B cell (primary cell): ENCODE results near the gene ZNF33A. TPM values are rescaled to one million over a fixed set of nuclear protein-coding genes. Genes with fewer than 3 reads are reported as not detected.
"Not testable (repeated sequence)": the region's sequence is repeated elsewhere in the genome, so short reads cannot be mapped to it uniquely, and the experiment has no call there.

Experiments
- ATAC-seq: fragments of 200-7000 bp; cut with Tn5 transposase; one replicate; pipeline ENCODE4 v1.10.0; 2021; ENCODE audit warnings: low read depth, mild to moderate bottlenecking, moderate number of reproducible peaks, moderate library complexity
- CTCF ChIA-PET: fragments of 350-600 bp; sonication (Branson Sonifier 250); formaldehyde crosslinking; loops from one replicate; lab custom pipeline; 2021; ENCODE audit warnings: antibody characterized with exemption, inconsistent platforms; lab: Charles Lee
- POLR2A ChIA-PET: fragments of 350-600 bp; sonication (Branson Sonifier 250); formaldehyde crosslinking; loops from one replicate; lab custom pipeline; 2021; ENCODE audit warnings: antibody characterized with exemption; lab: Charles Lee
- DNase-seq: peaks from one replicate; pipeline ENCODE4 v3.0.0; 2013
- H2AFZ ChIP-seq: 2 replicates; pipeline ENCODE4 v1.6.1; 2012; ENCODE audit warnings: mild to moderate bottlenecking, low read depth, low read length; ENCODE audit not compliant: insufficient read depth, poor library complexity, severe bottlenecking
- H3K27ac ChIP-seq, 2 donors: 1 replicate in 1 of 2; 2 replicates in 1 of 2; pipeline ENCODE4 v1.5.1; 2012 to 2013; ENCODE audit warnings: low read length in 2 of 2, mild to moderate bottlenecking in 2 of 2, moderate library complexity in 1 of 2
- H3K27me3 ChIP-seq, 4 experiments: fragments of 200-600 bp in 1 of 4; sonication (generic) in 1 of 4; replicated peaks in 1 of 4; 1 replicate in 2 of 4; 2 replicates in 2 of 4; pipeline versions ENCODE4 v1.6.1 to v1.7.0; 2013 to 2016; ENCODE audit warnings: low read length in 3 of 4, mild to moderate bottlenecking in 2 of 4, mixed read lengths in 1 of 4, moderate library complexity in 1 of 4; ENCODE audit not compliant: insufficient read depth in 4 of 4, control insufficient read depth in 3 of 4; ENCODE audit errors: control extremely low read depth in 1 of 4
- H3K36me3 ChIP-seq, 2 experiments: replicated peaks in 1 of 2; 1 replicate in 1 of 2; 2 replicates in 1 of 2; pipeline versions ENCODE4 v1.6.1 to v1.7.1; 2013; ENCODE audit warnings: low read length in 1 of 2; ENCODE audit not compliant: insufficient read depth in 2 of 2, control insufficient read depth in 1 of 2; ENCODE audit errors: control extremely low read depth in 1 of 2, extremely low read depth in 1 of 2
- H3K4me1 ChIP-seq, 2 donors: fragments of 200-600 bp in 1 of 2; sonication (generic) in 1 of 2; 1 replicate in 1 of 2; 2 replicates in 1 of 2; pipeline versions ENCODE4 v1.5.1 to v1.6.1; 2013 to 2017; ENCODE audit warnings: low read length in 2 of 2; ENCODE audit not compliant: control insufficient read depth in 2 of 2, insufficient read depth in 2 of 2
- H3K4me2 ChIP-seq: replicated peaks from 2 replicates; pipeline ENCODE3; 2012; ENCODE audit warnings: mild to moderate bottlenecking, low read depth, low read length; ENCODE audit not compliant: poor library complexity, severe bottlenecking
- H3K4me3 ChIP-seq, 5 experiments: fragments of 200-600 bp in 1 of 5; sonication (generic) in 1 of 5; 1 replicate in 3 of 5; 2 replicates in 2 of 5; pipeline versions ENCODE4 v1.5.1 to v1.7.0; 2011 to 2016; ENCODE audit warnings: low read length in 4 of 5, mild to moderate bottlenecking in 4 of 5, low read depth in 2 of 5, control low read depth in 1 of 5, moderate library complexity in 1 of 5; ENCODE audit not compliant: insufficient read depth in 1 of 5; ENCODE audit errors: control extremely low read depth in 1 of 5, extremely low read depth in 1 of 5
- H3K79me2 ChIP-seq: fragments of 200-600 bp; sonication (generic); one replicate; pipeline ENCODE4 v1.6.0; 2016; ENCODE audit warnings: low read length; ENCODE audit not compliant: control insufficient read depth, insufficient read depth
- H3K9ac ChIP-seq: fragments of 200-600 bp; sonication (generic); 2 replicates; pipeline ENCODE4 v1.6.1; 2017; ENCODE audit warnings: mild to moderate bottlenecking, low read length, moderate library complexity
- H3K9me3 ChIP-seq, 3 donors: one replicate each; pipeline versions ENCODE4 v1.6.1 to v1.7.1; 2013; ENCODE audit warnings: low read length in 2 of 3; ENCODE audit not compliant: control insufficient read depth in 2 of 3, insufficient read depth in 1 of 3; ENCODE audit errors: control extremely low read depth in 1 of 3
- H4K20me1 ChIP-seq: 2 replicates; pipeline ENCODE4 v1.6.0; 2012; ENCODE audit warnings: mild to moderate bottlenecking, low read length; ENCODE audit not compliant: insufficient read depth, control insufficient read depth, poor library complexity, severe bottlenecking
- H3K27ac Mint-ChIP-seq: one replicate; pipeline ENCODE4 v1.8.0; 2021; ENCODE audit warnings: mixed read lengths
- H3K27me3 Mint-ChIP-seq: one replicate; pipeline ENCODE4 v1.8.0; 2021; ENCODE audit warnings: mixed read lengths
- H3K4me1 Mint-ChIP-seq: one replicate; pipeline ENCODE4 v1.8.0; 2021; ENCODE audit warnings: mixed read lengths
- H3K4me3 Mint-ChIP-seq: one replicate; pipeline ENCODE4 v1.8.0; 2021; ENCODE audit warnings: mixed read lengths
- H3K9me3 Mint-ChIP-seq: one replicate; pipeline ENCODE4 v1.8.0; 2022; ENCODE audit warnings: mixed read lengths; ENCODE audit not compliant: insufficient read depth
- CTCF ChIP-seq: fragments of 200-600 bp; IDR thresholded peaks from one replicate; pipeline ENCODE4 v1.8.0; 2022; ENCODE audit warnings: antibody characterized with exemption, mild to moderate bottlenecking
- EZH2 ChIP-seq: IDR thresholded peaks from 2 replicates; pipeline ENCODE4 v1.6.1; 2012; ENCODE audit warnings: borderline replicate concordance, low read depth, mild to moderate bottlenecking, moderate library complexity, low read length; ENCODE audit not compliant: insufficient read depth, poor library complexity, severe bottlenecking
- WGBS: methylation state at CpG from one replicate; pipeline ENCODE4 v1.1.5; 2013; ENCODE audit warnings: missing lambda C conversion rate; ENCODE audit not compliant: insufficient coverage; 5-methylcytosine and 5-hydroxymethylcytosine counted together
- intact Hi-C: fragments of 100-400 bp; cut with micrococcal nuclease; formaldehyde crosslinking; loops from one replicate; pipeline ENCODE4 v1.10.0; 2022
- polyA plus RNA-seq: library from polyadenylated mRNA; depleted of rRNA; stranded (reverse); fragments of >200 nt; gene quantifications from 2 replicates; pipeline ENCODE4 v1.2.3, GENCODE V29; 2012
- total RNA-seq, 2 donors: library from RNA; stranded (reverse); fragments of 120-200 nt in 1 of 2; gene quantifications; 1 replicate in 1 of 2; 2 replicates in 1 of 2; pipeline versions ENCODE4 v1.2.3 to v1.2.4, GENCODE V29; 2013 to 2022

The ZNF33A gene
- total and polyA plus RNA-seq, 2 donors (not counting 1 experiment from before 2014, with no cell fraction given): 20.3 to 86.6 TPM

- H3K4me3 ChIP-seq, H3K27ac Mint-ChIP-seq, H3K9me3 ChIP-seq, H3K27me3 ChIP-seq, H3K27ac ChIP-seq, ATAC-seq, H4K20me1 ChIP-seq, H3K4me3 Mint-ChIP-seq, DNase-seq, CTCF ChIA-PET, H3K9me3 Mint-ChIP-seq, intact Hi-C loops, H3K27me3 Mint-ChIP-seq, H3K4me2 ChIP-seq, POLR2A ChIA-PET, H3K9ac ChIP-seq, H3K4me1 ChIP-seq, H2AFZ ChIP-seq: not testable (repeated sequence)
- WGBS: no CpG with 5 or more reads among the region's 4 CpGs
- Histone ChIP-seq H3K36me3 (peaks cover 11 to 68% of the 10 kb centered on the region in 2 experiments), H3K79me2 (peaks cover 39% of the 10 kb centered on the region)
- H3K4me1 Mint-ChIP-seq: peaks cover 14% of the 10 kb centered on the region
Measured at GRCh38 chr10:38019124-38019523, 8.6 kb downstream of the ZNF33A start.

GRCh38 chr10:38025283-38025682 lies 14.8 kb downstream of the ZNF33A start:
- intact Hi-C loops: no loop called here
- H4K20me1 ChIP-seq: no peaks in the 10 kb centered on the region
- H2AFZ ChIP-seq: no peak overlapping the region
- H3K9me3 ChIP-seq: peaks cover 0 to 4% (median 3%) of the 10 kb centered on the region in 3 donors
- no peak overlapping the region for H3K4me3 Mint-ChIP-seq
- H3K27me3 Mint-ChIP-seq: no peaks in the 10 kb centered on the region
- WGBS: 75% methylated on average over 3 of the region's 3 CpGs
- H3K27ac ChIP-seq: peak overlapping the region in 1 of 2 donors; percentile 53
- H3K79me2 ChIP-seq: peaks cover 27% of the 10 kb centered on the region
- peaks cover 5% of the 10 kb centered on the region in 2 donors for H3K4me1 ChIP-seq
- H3K9me3 Mint-ChIP-seq: peaks cover 3% of the 10 kb centered on the region
- peaks cover 11% of the 10 kb centered on the region for H3K4me1 Mint-ChIP-seq
- H3K36me3 ChIP-seq: peaks cover 9 to 51% of the 10 kb centered on the region in 2 experiments
- no peak overlapping the region for H3K9ac ChIP-seq
- POLR2A ChIA-PET: interaction anchor here (1.4 kb wide), 1 partner anchor 15 kb away, joined by 3 read pairs; the partner anchor contains the start of gene ZNF33A
- ATAC-seq (peak; percentile 51), DNase-seq (peak; percentile 34)
- H3K4me2 ChIP-seq: no peak overlapping the region
- CTCF ChIA-PET: interaction anchor here (0.6 kb wide), 1 partner anchor 37 kb away, joined by 3 read pairs; no protein-coding TSS in a partner anchor
- H3K4me3 ChIP-seq: no peak overlapping the region
- H3K27me3 ChIP-seq: no peaks in the 10 kb centered on the region
- TF ChIP-seq EZH2: no peak
- TF ChIP-seq CTCF: no peak
- H3K27ac Mint-ChIP-seq: peak overlapping the region; percentile 65
